Transverse colon (tissue), 4 donors: ENCODE data around the gene TUBB1. TPM values are rescaled to one million over a fixed set of nuclear protein-coding genes. Genes with fewer than 3 reads are reported as not detected.

Experiments used
- DNase-seq: peaks from one replicate; pipeline ENCODE4 v3.0.0-alpha.2; 2019
- H3K27ac ChIP-seq, 4 donors: fragments of 200-600 bp; sonication (generic); 2 replicates each; pipeline ENCODE4 v1.5.1; 2016 to 2018; ENCODE audit warnings: inconsistent platforms in 4 of 4
- H3K27me3 ChIP-seq: fragments of 200-600 bp; sonication (generic); 2 replicates; pipeline ENCODE4 v1.5.1; 2017; ENCODE audit warnings: inconsistent platforms
- H3K36me3 ChIP-seq, 4 donors: fragments of 200-600 bp; sonication (generic); 2 replicates each; pipeline ENCODE4 v1.5.1; 2017 to 2019; ENCODE audit warnings: inconsistent platforms in 4 of 4
- H3K4me1 ChIP-seq, 4 donors: fragments of 200-600 bp; sonication (generic); 2 replicates each; pipeline ENCODE4 v1.5.1; 2017 to 2020; ENCODE audit warnings: inconsistent platforms in 4 of 4
- H3K4me3 ChIP-seq, 4 donors: fragments of 200-600 bp; sonication (generic); 1 replicate in 1 of 4; 2 replicates in 3 of 4; pipeline versions ENCODE4 v1.5.1 to v1.6.1; 2017 to 2019; ENCODE audit warnings: inconsistent platforms in 4 of 4
- H3K9me3 ChIP-seq, 2 donors: fragments of 200-600 bp; sonication (generic); 2 replicates each; pipeline ENCODE4 v1.5.1; 2017 to 2019; ENCODE audit warnings: inconsistent platforms in 2 of 2
- CTCF ChIP-seq, 5 experiments: fragments of 200-600 bp in 3 of 5; fragments of 450-650 bp in 2 of 5; sonication (generic) in 3 of 5; IDR thresholded peaks; 1 replicate in 2 of 5; 2 replicates in 3 of 5; pipeline ENCODE4 v1.5.1; 2016 to 2017; ENCODE audit warnings: antibody characterized with exemption in 5 of 5, inconsistent platforms in 3 of 5, mild to moderate bottlenecking in 2 of 5, moderate library complexity in 1 of 5
- EP300 ChIP-seq: sonication (generic); formaldehyde crosslinking; IDR thresholded peaks from one replicate; pipeline ENCODE4 v1.6.1; 2017; ENCODE audit warnings: antibody characterized with exemption, low read depth
- POLR2A ChIP-seq: fragments of 450-650 bp; IDR thresholded peaks from one replicate; pipeline ENCODE4 v1.6.1; 2016; ENCODE audit warnings: antibody characterized with exemption, mild to moderate bottlenecking, moderate library complexity
- POLR2AphosphoS5 ChIP-seq, 3 donors: sonication (generic); formaldehyde crosslinking; IDR thresholded peaks; one replicate each; pipeline ENCODE4 v1.6.1; 2016; ENCODE audit warnings: antibody characterized with exemption in 3 of 3
- WGBS, 2 donors: methylation state at CpG; one replicate each; pipeline ENCODE4 v1.1.5; 2018; ENCODE audit warnings: low coverage in 1 of 2; 5-methylcytosine and 5-hydroxymethylcytosine counted together
- in situ Hi-C, 4 donors: fragments of 200-750 bp; cut with MboI; loops; one replicate each; pipeline versions ENCODE4 v1.15.0 to v1.15.1; 2017; ENCODE audit warnings: low sequenced_read_pairs in 3 of 4, low pct_ligation_motif_present in 1 of 4, low pct_unique_long_range_greater_than_20kb in 1 of 4
- intact Hi-C: fragments of 100-400 bp; cut with DNase I; formaldehyde crosslinking; loops from one replicate; pipeline ENCODE4 v1.15.1; 2023; ENCODE audit warnings: low total_unique reads
- total RNA-seq, 4 donors: library from RNA; depleted of rRNA; stranded (reverse); fragments of >200 nt; gene quantifications; one replicate each; pipeline ENCODE4 v1.1.0, GENCODE V29; 2016

TUBB1 gene
- total RNA-seq, 4 donors from 2014 or later = not detected

GRCh38 chr20:58973179-58973578 is 46.0 kb upstream of the TUBB1 start:
- 83% methylated on average over 4 of the region's 4 CpGs; no CpG with 5 or more reads in 1 of the 2 donors for WGBS, 2 donors
- no peak overlapping the region for H3K4me3 ChIP-seq
- no peak for TF ChIP-seq EP300
- TF ChIP-seq CTCF (IDR thresholded peaks at IDR 0.05) = no peak
- no peak for TF ChIP-seq POLR2A
- no peak for TF ChIP-seq POLR2AphosphoS5 (IDR thresholded peaks at IDR 0.05)
- in situ Hi-C loops (no loop called here), intact Hi-C loops (no loop called here)
- no peak overlapping the region for H3K27ac ChIP-seq
- H3K4me1 ChIP-seq = no peaks in the 10 kb centered on the region
- H3K36me3 ChIP-seq = no peaks in the 10 kb centered on the region
- peaks cover 5% of the 10 kb centered on the region for H3K27me3 ChIP-seq
- no peak for DNase-seq
- peaks cover 6 to 10% of the 10 kb centered on the region in 2 donors for H3K9me3 ChIP-seq

- TF ChIP-seq EP300 (no peak), POLR2AphosphoS5 (IDR thresholded peaks at IDR 0.05) (no peak), CTCF (IDR thresholded peaks at IDR 0.05) (no peak), POLR2A (no peak)
- Histone ChIP-seq H3K4me1 (no peaks in the 10 kb centered on the region), H3K27me3 (peaks cover 5% of the 10 kb centered on the region), H3K36me3 (no peaks in the 10 kb centered on the region), H3K4me3 (no peak overlapping the region), H3K27ac (no peak overlapping the region), H3K9me3 (peaks cover 6 to 10% of the 10 kb centered on the region in 2 donors)
- DNase-seq = no peak
- intact Hi-C loops = no loop called here
- 57 to 87% methylated on average over 1 to 3 of the region's 3 CpGs for whole genome bisulfite sequencing, 2 donors
- in situ Hi-C loops = no loop called here
Measured at GRCh38 chr20:58973866-58974265, 45.4 kb upstream of the TUBB1 start.

- intact Hi-C loops = no loop called here
Measured at GRCh38 chr20:58975353-58975752, 43.9 kb upstream of the TUBB1 start.

GRCh38 chr20:58976061-58976730 is 43.0 kb upstream of the TUBB1 start:
- Histone ChIP-seq H3K4me3 (no peak overlapping the region), H3K27me3 (no peaks in the 10 kb centered on the region), H3K36me3 (no peaks in the 10 kb centered on the region), H3K9me3 (peaks cover 6 to 10% of the 10 kb centered on the region in 2 donors), H3K27ac (no peak overlapping the region), H3K4me1 (peaks cover 0 to 4% (median 2%) of the 10 kb centered on the region in 4 donors)
- intact Hi-C loops (no loop called here), in situ Hi-C loops (no loop called here)
- DNase-seq = no peak
- 81 to 96% methylated on average over 3 of the region's 3 CpGs for WGBS, 2 donors
- TF ChIP-seq CTCF (IDR thresholded peaks at IDR 0.05) (no peak), POLR2AphosphoS5 (IDR thresholded peaks at IDR 0.05) (no peak), EP300 (no peak), POLR2A (no peak)

More at GRCh38 chr20:58975353-58975752, 43.9 kb upstream of the TUBB1 start:
- DNase-seq = no peak
- Histone ChIP-seq H3K4me3 (no peak overlapping the region), H3K4me1 (peaks cover 0 to 1% (median under 1%) of the 10 kb centered on the region in 4 donors), H3K36me3 (no peaks in the 10 kb centered on the region), H3K27ac (no peak overlapping the region), H3K27me3 (no peaks in the 10 kb centered on the region), H3K9me3 (peaks cover 6 to 10% of the 10 kb centered on the region in 2 donors)
- TF ChIP-seq EP300 = no peak
- TF ChIP-seq POLR2A = no peak
- TF ChIP-seq CTCF (IDR thresholded peaks at IDR 0.05) = no peak
- no peak for TF ChIP-seq POLR2AphosphoS5 (IDR thresholded peaks at IDR 0.05)
- WGBS, 2 donors = 80 to 92% methylated on average over 1 of the region's 1 CpG
- in situ Hi-C loops = no loop called here
